Measurements from ENCODE around the gene FGB. TPM values are rescaled to one million over a fixed set of nuclear protein-coding genes. Genes with fewer than 3 reads are reported as not detected.
A peak's percentile ranks its signal among the peaks of the same experiment; 100 is the strongest.

The FGB gene
- total and polyA plus RNA-seq, 9 of the 15 experiments (the other 6 are each of a cell fraction or from before 2014, with no cell fraction given), result 0.07 to 1.9 (median 0.13) TPM; not detected in 6

GRCh38 chr4:154516318-154517029 is 46.3 kb upstream of the FGB start:
- no TSS peak for BruUV-seq (replicated peaks)
- in situ Hi-C loops (cut with MboI), result no loop called here
- no peak for FAIRE-seq

GRCh38 chr4:154517591-154517990 is 45.2 kb upstream of the FGB start:
- Histone ChIP-seq H3K79me2 (ENCODE audit: control insufficient read depth, insufficient read depth, low read length) (no peaks in the 10 kb centered on the region), H3K4me3 (no peak overlapping the region), H3K9me3 (replicated peaks; ENCODE audit: control insufficient read depth, insufficient read depth, low read depth, low read length) (no peaks in the 10 kb centered on the region), H3K4me1 (replicated peaks in 1 of 2; ENCODE audit: control insufficient read depth in 2 of 2, insufficient read depth in 2 of 2, low read length in 2 of 2) (no peaks in the 10 kb centered on the region; a peak in 1 of 5 replicates), H4K20me1 (replicated peaks; ENCODE audit: control insufficient read depth, insufficient read depth, low read length) (no peaks in the 10 kb centered on the region), H3K27ac (ENCODE audit: extremely low read depth, low read depth, low read length) (no peak overlapping the region), H3K27me3 (ENCODE audit: control insufficient read depth in 2 of 2, insufficient read depth in 2 of 2, low read length in 2 of 2) (no peaks in the 10 kb centered on the region), H3K9ac (ENCODE audit: insufficient read depth in 1 of 2, low read depth in 2 of 2, low read length in 2 of 2) (no peak overlapping the region), H3K9me1 (ENCODE audit: control insufficient read depth, insufficient read depth, low read length) (no peaks in the 10 kb centered on the region), H3K36me3 (ENCODE audit: control insufficient read depth, insufficient read depth, low read length) (no peaks in the 10 kb centered on the region), H2AFZ (ENCODE audit: low read depth, low read length) (0 out of 2 replicates have a peak overlapping the region, but pooled peaks have one; percentile 61), H3K4me2 (ENCODE audit: insufficient read depth, low read length) (no peak overlapping the region)
- POLR2A ChIA-PET, result interaction anchor here (0.8 to 1.2 kb wide), 2 partner anchors 8 to 11 kb away, joined by 3 to 4 read pairs; no protein-coding TSS in a partner anchor
- FAIRE-seq, result no peak
- WGBS (ENCODE audit: insufficient coverage, low coverage, missing lambda C conversion rate), result 38% methylated on average over 4 of the region's 4 CpGs
- ATAC-seq, result peak; percentile 32; the same call in 2 of the 3 replicates
- in situ Hi-C loops (cut with MboI), result no loop called here
- TF ChIP-seq HMBOX1 (IDR thresholded peaks at IDR 0.05) (no peak), NR4A1 (CRISPR knock-in tag; IDR thresholded peaks at IDR 0.05) (no peak), NR4A1 (tag; IDR thresholded peaks at IDR 0.05) (no peak)
- no peak for DNase-seq (ENCODE audit: extremely low read depth in 1 of 4, low spot score in 3 of 4)
- intact Hi-C loops (cut with micrococcal nuclease), result no loop called here
- no TSS peak for BruUV-seq (replicated peaks)
- CTCF ChIA-PET (ENCODE audit: low intra/inter-chr PET ratio), result no interaction called here

More at GRCh38 chr4:154516318-154517029, 46.3 kb upstream of the FGB start:
- H2AFZ ChIP-seq (ENCODE audit: low read depth, low read length), result no peak overlapping the region
- H3K4me1 ChIP-seq (replicated peaks in 1 of 2; ENCODE audit: control insufficient read depth in 2 of 2, insufficient read depth in 2 of 2, low read length in 2 of 2), result no peaks in the 10 kb centered on the region; a peak in 1 of 5 replicates
- ATAC-seq, result no peak
- H3K27ac ChIP-seq (ENCODE audit: extremely low read depth, low read depth, low read length), result no peak overlapping the region
- no peak overlapping the region for H3K4me2 ChIP-seq (ENCODE audit: insufficient read depth, low read length)
- no peak for DNase-seq (ENCODE audit: extremely low read depth in 1 of 4, low spot score in 3 of 4)
- H3K9me1 ChIP-seq (ENCODE audit: control insufficient read depth, insufficient read depth, low read length), result no peaks in the 10 kb centered on the region
- H3K9ac ChIP-seq (ENCODE audit: insufficient read depth in 1 of 2, low read depth in 2 of 2, low read length in 2 of 2), result no peak overlapping the region
- H3K9me3 ChIP-seq (replicated peaks; ENCODE audit: control insufficient read depth, insufficient read depth, low read depth, low read length), result no peaks in the 10 kb centered on the region
- H4K20me1 ChIP-seq (replicated peaks; ENCODE audit: control insufficient read depth, insufficient read depth, low read length), result no peaks in the 10 kb centered on the region
- no peaks in the 10 kb centered on the region for H3K79me2 ChIP-seq (ENCODE audit: control insufficient read depth, insufficient read depth, low read length)
- ChIA-PET CTCF (ENCODE audit: low intra/inter-chr PET ratio) (no interaction called here), POLR2A (interaction anchor here (0.6 to 1.3 kb wide), 5 partner anchors 9 to 92 kb away, joined by 3 to 4 read pairs (median 3); no protein-coding TSS in a partner anchor)
- no peak overlapping the region for H3K4me3 ChIP-seq
- no peaks in the 10 kb centered on the region for H3K36me3 ChIP-seq (ENCODE audit: control insufficient read depth, insufficient read depth, low read length)
- TF ChIP-seq RFX1 (IDR thresholded peaks at IDR 0.05) (peak; percentile 25; the same call in 1 of the 2 replicates), RBM17 (IDR thresholded peaks at IDR 0.05; ENCODE audit: borderline replicate concordance, low read depth, low read length) (no peak)
- intact Hi-C loops (cut with micrococcal nuclease), result no loop called here
- WGBS (ENCODE audit: insufficient coverage, low coverage, missing lambda C conversion rate), result 0% methylated on average over 1 of the region's 1 CpG
- no peaks in the 10 kb centered on the region for H3K27me3 ChIP-seq (ENCODE audit: control insufficient read depth in 2 of 2, insufficient read depth in 2 of 2, low read length in 2 of 2)

Data from K562 (cell line).